NCI-H1694 treated with DMSO at 0.1 percent for 48 hours (cell line): ENCODE measurements around the gene DEPDC4.

Experiments used
- DNase-seq: peaks from one replicate; lab custom pipeline; 2025; lab: John Stamatoyannopoulos, UW

Gene DEPDC4

DNA sequence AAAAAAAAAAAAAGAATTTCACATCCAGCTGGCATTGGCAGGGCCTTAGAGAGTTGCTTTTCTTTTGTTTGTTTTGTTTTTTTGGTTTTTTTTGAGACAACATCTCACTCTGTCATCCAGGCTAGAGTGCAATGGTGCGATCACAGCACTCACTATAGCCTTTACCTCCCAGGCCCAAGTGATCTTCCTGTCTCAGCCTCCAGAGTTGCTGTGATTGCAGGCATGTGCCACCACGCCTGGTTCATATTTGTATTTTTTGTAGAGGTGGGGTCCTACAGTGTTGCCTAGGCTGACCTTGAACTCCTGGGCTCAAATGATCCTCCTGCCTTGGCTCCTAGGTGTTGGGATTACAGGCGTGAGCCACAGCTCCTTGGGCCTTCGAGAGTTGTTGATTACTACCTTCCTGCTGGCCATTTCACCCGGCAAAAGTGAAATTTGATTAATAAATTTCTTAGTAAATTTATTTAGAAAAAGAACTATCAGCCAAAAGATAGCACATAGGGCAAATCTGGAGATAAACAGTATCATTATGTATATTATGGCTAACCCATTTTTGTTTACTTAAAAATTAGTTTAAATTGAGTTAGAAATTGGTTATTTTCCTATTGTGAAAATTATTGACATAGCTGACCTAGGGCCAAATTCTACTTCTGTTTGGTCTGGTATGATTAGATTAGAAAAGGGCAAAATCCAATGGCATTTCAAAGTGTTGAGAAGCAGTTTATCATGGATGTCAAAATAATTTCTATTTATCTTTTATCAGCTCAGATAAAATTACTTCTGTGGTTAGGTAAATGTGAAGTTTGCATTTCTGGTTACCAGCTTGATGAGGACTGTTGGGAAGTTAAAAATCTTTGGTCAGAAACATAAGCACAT is 53.6 kb downstream of the DEPDC4 start:
- DNase-seq, result no peak

DNA sequence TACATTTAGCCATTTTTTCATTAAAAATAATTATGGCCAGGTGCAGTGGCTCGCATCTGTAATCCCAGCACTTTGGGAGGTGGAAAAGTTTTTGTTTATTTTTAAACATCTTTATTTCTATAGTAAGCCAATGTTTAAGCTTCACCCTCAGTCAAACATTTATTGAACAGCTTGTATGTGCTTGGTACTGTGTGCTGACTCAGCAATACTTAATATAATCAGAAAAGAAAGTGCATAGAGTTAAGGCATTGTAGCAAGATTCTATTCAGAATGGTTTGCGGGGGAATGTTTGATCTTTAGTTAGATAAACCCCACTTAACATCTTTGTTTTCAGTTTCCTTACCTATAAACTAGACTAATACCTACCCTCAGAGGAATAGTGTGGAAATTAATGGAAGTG is 55.2 kb downstream of the DEPDC4 start:
- DNase-seq, result no peak

GRCh38 chr12:100208834-100209233 is 58.0 kb downstream of the DEPDC4 start:
- DNase-seq, result no peak

DNA sequence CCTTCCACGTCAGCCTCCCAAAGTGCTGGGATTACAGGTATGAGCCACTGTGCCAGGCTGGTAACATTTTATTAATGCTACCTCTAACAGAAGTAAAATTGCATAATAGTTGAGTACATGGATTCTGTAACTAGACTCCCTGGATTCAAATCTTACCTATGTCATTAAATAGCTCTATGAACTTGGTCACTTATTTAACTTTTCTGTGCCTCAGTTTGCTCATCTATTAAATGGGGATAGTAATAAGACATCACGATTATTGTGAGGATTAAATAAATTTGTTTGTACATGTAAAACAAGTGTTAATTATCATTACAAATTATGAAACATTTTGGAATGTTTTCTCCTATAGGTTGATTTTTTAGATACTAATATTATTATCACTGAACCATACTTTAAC is 59.6 kb downstream of the DEPDC4 start:
- DNase-seq, result no peak

DNA sequence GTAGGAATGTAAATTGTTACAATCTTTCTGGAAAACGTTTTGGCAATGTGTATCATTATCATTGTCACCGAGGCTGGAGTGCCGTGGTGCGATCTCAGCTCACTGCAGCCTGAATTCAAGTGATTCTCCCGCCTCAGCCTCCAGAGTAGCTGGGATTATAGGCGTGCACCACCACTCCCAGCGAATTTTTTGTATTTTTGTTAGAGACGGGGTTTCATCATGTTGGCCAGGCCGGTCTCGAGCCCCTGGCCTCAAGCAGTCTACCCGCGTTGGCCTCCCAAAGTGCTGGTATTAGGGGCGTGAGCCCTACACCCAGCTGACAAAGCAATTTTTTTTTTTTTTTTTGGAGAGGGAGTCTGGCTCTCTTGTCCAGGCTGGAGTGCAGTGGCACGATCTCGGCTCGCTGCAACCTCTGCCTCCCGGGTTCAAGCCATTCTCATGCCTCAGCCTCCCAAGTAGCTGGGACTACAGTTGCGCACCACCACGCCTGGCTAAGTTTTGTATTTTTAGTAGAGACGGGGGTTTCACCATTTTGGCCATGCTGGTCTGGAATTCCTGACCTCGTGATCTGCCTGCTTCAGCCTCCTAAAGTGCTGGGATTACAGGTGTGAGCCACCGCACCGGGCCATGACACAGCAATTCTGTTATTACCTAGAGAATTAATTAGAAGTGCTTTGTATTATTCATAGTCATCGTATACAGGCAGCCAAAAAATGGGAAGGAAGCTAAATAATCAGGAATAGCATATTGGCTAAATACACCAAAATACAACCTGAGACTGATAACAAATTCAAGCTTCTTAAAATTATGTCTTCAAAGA is 65.1 kb downstream of the DEPDC4 start:
- DNase-seq, result no peak

GRCh38 chr12:100200463-100201181 is 66.3 kb downstream of the DEPDC4 start, which contains the start of gene ACTR6:
Gene ACTR6 (plus strand): TSS chr12:100200815. CDS start chr12:100200852, 37 bp downstream.
- DNase-seq, result peak; percentile 90

- DNase-seq, result no peak
Measured at GRCh38 chr12:100199347-100200149, 67.3 kb downstream of the DEPDC4 start.

DNA sequence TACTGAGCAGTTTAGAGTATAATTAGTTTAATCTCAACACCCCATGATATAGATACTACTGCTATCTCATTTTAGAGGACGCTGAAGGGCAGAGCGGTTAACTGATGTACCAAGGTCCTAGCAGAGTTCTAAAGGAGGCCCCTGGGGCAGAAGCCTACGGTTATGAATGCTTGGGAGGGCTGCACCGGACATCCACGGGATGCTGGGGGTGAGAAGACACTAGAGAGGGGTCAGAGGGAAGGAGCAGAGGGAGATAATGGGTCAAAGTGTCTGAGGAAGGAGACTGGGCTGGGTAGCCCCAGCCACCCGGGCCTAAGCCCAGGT is 67.9 kb downstream of the DEPDC4 start:
- no peak for DNase-seq

GRCh38 chr12:100197486-100197885 is 69.4 kb downstream of the DEPDC4 start:
- no peak for DNase-seq

- no peak for DNase-seq
Measured at GRCh38 chr12:100193085-100193484, 73.8 kb downstream of the DEPDC4 start.
